SJCRH30 (cell line): ENCODE data around the gene ACP2. TPM values are rescaled to one million over a fixed set of nuclear protein-coding genes. Genes with fewer than 3 reads are reported as not detected.

Experiments
- DNase-seq, 2 experiments: peaks; one replicate each; pipeline ENCODE4 v3.0.0-alpha.2; 2015 to 2020
- H3K27ac ChIP-seq: fragments of 250-450 bp; sonication (Bioruptor Pico); 2 replicates; pipeline ENCODE4 v1.5.1; 2020; ENCODE audit warnings: mild to moderate bottlenecking, moderate library complexity
- H3K27me3 ChIP-seq: fragments of 250-450 bp; sonication (Bioruptor Pico); 2 replicates; pipeline ENCODE4 v1.5.1; 2020; ENCODE audit warnings: mild to moderate bottlenecking, moderate library complexity
- H3K36me3 ChIP-seq: fragments of 250-450 bp; sonication (Bioruptor Pico); 2 replicates; pipeline ENCODE4 v1.5.1; 2020; ENCODE audit warnings: mild to moderate bottlenecking, moderate library complexity
- H3K4me1 ChIP-seq: fragments of 250-450 bp; sonication (Bioruptor Pico); 2 replicates; pipeline ENCODE4 v1.5.1; 2020; ENCODE audit warnings: mild to moderate bottlenecking, moderate library complexity
- H3K4me3 ChIP-seq: fragments of 250-450 bp; sonication (Bioruptor Pico); 2 replicates; pipeline ENCODE4 v1.5.1; 2020; ENCODE audit warnings: mild to moderate bottlenecking, moderate library complexity
- H3K9me3 ChIP-seq: fragments of 250-450 bp; sonication (Bioruptor Pico); replicated peaks from 2 replicates; pipeline ENCODE4 v1.5.1; 2020; ENCODE audit warnings: mild to moderate bottlenecking, moderate library complexity
- total RNA-seq: library from RNA; depleted of rRNA; stranded (reverse); fragments of >200 nt; shearing (Covaris generic); gene quantifications from 2 replicates; pipeline ENCODE4 v1.2.3, GENCODE V29; 2014

The ACP2 gene
- total RNA-seq, 1 experiment from 2014 or later = 29.6 TPM

- peaks cover 21% of the 10 kb centered on the region for H3K36me3 ChIP-seq
- no peak overlapping the region for H3K4me3 ChIP-seq
- H3K9me3 ChIP-seq = no peaks in the 10 kb centered on the region
- H3K27ac ChIP-seq = no peak overlapping the region
- H3K27me3 ChIP-seq = no peaks in the 10 kb centered on the region; the same call in 1 of the 2 replicates
- no peaks in the 10 kb centered on the region for H3K4me1 ChIP-seq
- DNase-seq = no peak
Observed at GRCh38 chr11:47239852-47240251, 8.8 kb downstream of the ACP2 start.

- Histone ChIP-seq H3K4me3 (no peak overlapping the region), H3K4me1 (no peaks in the 10 kb centered on the region), H3K27ac (no peak overlapping the region), H3K27me3 (no peaks in the 10 kb centered on the region; the same call in 1 of the 2 replicates), H3K36me3 (peaks cover 20% of the 10 kb centered on the region), H3K9me3 (no peaks in the 10 kb centered on the region)
- DNase-seq = peak in 1 of 2 experiments; percentile 29
Observed at GRCh38 chr11:47236482-47236881, 12.1 kb downstream of the ACP2 start.

GRCh38 chr11:47235163-47235562 is 13.5 kb downstream of the ACP2 start:
- Histone ChIP-seq H3K27ac (no peak overlapping the region), H3K4me3 (no peak overlapping the region), H3K27me3 (no peaks in the 10 kb centered on the region; the same call in 1 of the 2 replicates), H3K4me1 (no peaks in the 10 kb centered on the region), H3K36me3 (peaks cover 9% of the 10 kb centered on the region), H3K9me3 (no peaks in the 10 kb centered on the region)
- DNase-seq = no peak

- Histone ChIP-seq H3K4me3 (no peak overlapping the region), H3K9me3 (no peaks in the 10 kb centered on the region), H3K4me1 (no peaks in the 10 kb centered on the region), H3K27me3 (no peaks in the 10 kb centered on the region; the same call in 1 of the 2 replicates), H3K36me3 (peaks cover 5% of the 10 kb centered on the region; the same call in 1 of the 2 replicates), H3K27ac (no peak overlapping the region)
- DNase-seq = no peak
Observed at GRCh38 chr11:47234669-47235100, 13.9 kb downstream of the ACP2 start.

- Histone ChIP-seq H3K36me3 (no peaks in the 10 kb centered on the region), H3K27me3 (no peaks in the 10 kb centered on the region; the same call in 1 of the 2 replicates), H3K27ac (no peak overlapping the region), H3K4me1 (no peaks in the 10 kb centered on the region), H3K9me3 (no peaks in the 10 kb centered on the region), H3K4me3 (no peak overlapping the region)
- DNase-seq = peak; percentile 23 to 57
Observed at GRCh38 chr11:47233989-47234668, 14.5 kb downstream of the ACP2 start.

GRCh38 chr11:47233051-47233450 is 15.6 kb downstream of the ACP2 start:
- Histone ChIP-seq H3K27ac (no peak overlapping the region), H3K4me3 (no peak overlapping the region), H3K4me1 (no peaks in the 10 kb centered on the region), H3K27me3 (no peaks in the 10 kb centered on the region; the same call in 1 of the 2 replicates), H3K36me3 (no peaks in the 10 kb centered on the region), H3K9me3 (no peaks in the 10 kb centered on the region)
- DNase-seq = no peak

GRCh38 chr11:47229161-47229560 is 19.5 kb downstream of the ACP2 start:
- Histone ChIP-seq H3K4me3 (no peak overlapping the region), H3K4me1 (no peaks in the 10 kb centered on the region), H3K27ac (no peak overlapping the region), H3K9me3 (no peaks in the 10 kb centered on the region), H3K27me3 (no peaks in the 10 kb centered on the region), H3K36me3 (no peaks in the 10 kb centered on the region)
- DNase-seq = no peak

- Histone ChIP-seq H3K4me1 (no peaks in the 10 kb centered on the region), H3K27ac (no peak overlapping the region), H3K9me3 (no peaks in the 10 kb centered on the region), H3K4me3 (no peak overlapping the region), H3K27me3 (no peaks in the 10 kb centered on the region), H3K36me3 (no peaks in the 10 kb centered on the region; the same call in 1 of the 2 replicates)
- DNase-seq = no peak
Observed at GRCh38 chr11:47225552-47226400, 22.8 kb downstream of the ACP2 start.

GRCh38 chr11:47222696-47223095 is 25.9 kb downstream of the ACP2 start:
- DNase-seq = no peak
- H3K36me3 ChIP-seq = no peaks in the 10 kb centered on the region; the same call in 1 of the 2 replicates
- H3K27me3 ChIP-seq = no peaks in the 10 kb centered on the region
- H3K4me1 ChIP-seq = no peaks in the 10 kb centered on the region
- no peak overlapping the region for H3K27ac ChIP-seq
- H3K9me3 ChIP-seq = no peaks in the 10 kb centered on the region
- no peak overlapping the region for H3K4me3 ChIP-seq

- Histone ChIP-seq H3K9me3 (no peaks in the 10 kb centered on the region), H3K27ac (no peak overlapping the region), H3K4me1 (peaks cover 7% of the 10 kb centered on the region), H3K27me3 (no peaks in the 10 kb centered on the region), H3K4me3 (no peak overlapping the region), H3K36me3 (no peaks in the 10 kb centered on the region; the same call in 1 of the 2 replicates)
- DNase-seq = no peak
Observed at GRCh38 chr11:47220401-47220821, 28.2 kb downstream of the ACP2 start.

- Histone ChIP-seq H3K4me1 (peaks cover 9% of the 10 kb centered on the region), H3K27ac (peak overlapping the region; percentile 81), H3K36me3 (no peaks in the 10 kb centered on the region), H3K9me3 (no peaks in the 10 kb centered on the region), H3K4me3 (peak overlapping the region; percentile 70), H3K27me3 (no peaks in the 10 kb centered on the region)
- DNase-seq = peak; percentile 54 to 61
Observed at GRCh38 chr11:47216121-47216798, 32.4 kb downstream of the ACP2 start.

- peak overlapping the region; percentile 70 for H3K4me3 ChIP-seq
- no peaks in the 10 kb centered on the region for H3K27me3 ChIP-seq
- DNase-seq = peak in 1 of 2 experiments; percentile 49
- no peaks in the 10 kb centered on the region for H3K36me3 ChIP-seq
- peaks cover 9% of the 10 kb centered on the region for H3K4me1 ChIP-seq
- H3K27ac ChIP-seq = peak overlapping the region; percentile 81
- no peaks in the 10 kb centered on the region for H3K9me3 ChIP-seq
Observed at GRCh38 chr11:47215366-47215910, 33.2 kb downstream of the ACP2 start.

GRCh38 chr11:47213950-47214565 is 34.6 kb downstream of the ACP2 start:
- Histone ChIP-seq H3K27ac (peak overlapping the region; percentile 81; the same call in 1 of the 2 replicates), H3K36me3 (no peaks in the 10 kb centered on the region), H3K9me3 (no peaks in the 10 kb centered on the region), H3K27me3 (no peaks in the 10 kb centered on the region), H3K4me3 (peak overlapping the region; percentile 70), H3K4me1 (peaks cover 9% of the 10 kb centered on the region)
- DNase-seq = peak; percentile 50 to 63

GRCh38 chr11:47212938-47213337 is 35.7 kb downstream of the ACP2 start:
- Histone ChIP-seq H3K4me3 (no peak overlapping the region), H3K27me3 (no peaks in the 10 kb centered on the region), H3K4me1 (peaks cover 9% of the 10 kb centered on the region), H3K9me3 (no peaks in the 10 kb centered on the region), H3K27ac (no peak overlapping the region), H3K36me3 (no peaks in the 10 kb centered on the region)
- DNase-seq = no peak
